ENCODE data around the gene ARL16.

The ARL16 gene

DNA sequence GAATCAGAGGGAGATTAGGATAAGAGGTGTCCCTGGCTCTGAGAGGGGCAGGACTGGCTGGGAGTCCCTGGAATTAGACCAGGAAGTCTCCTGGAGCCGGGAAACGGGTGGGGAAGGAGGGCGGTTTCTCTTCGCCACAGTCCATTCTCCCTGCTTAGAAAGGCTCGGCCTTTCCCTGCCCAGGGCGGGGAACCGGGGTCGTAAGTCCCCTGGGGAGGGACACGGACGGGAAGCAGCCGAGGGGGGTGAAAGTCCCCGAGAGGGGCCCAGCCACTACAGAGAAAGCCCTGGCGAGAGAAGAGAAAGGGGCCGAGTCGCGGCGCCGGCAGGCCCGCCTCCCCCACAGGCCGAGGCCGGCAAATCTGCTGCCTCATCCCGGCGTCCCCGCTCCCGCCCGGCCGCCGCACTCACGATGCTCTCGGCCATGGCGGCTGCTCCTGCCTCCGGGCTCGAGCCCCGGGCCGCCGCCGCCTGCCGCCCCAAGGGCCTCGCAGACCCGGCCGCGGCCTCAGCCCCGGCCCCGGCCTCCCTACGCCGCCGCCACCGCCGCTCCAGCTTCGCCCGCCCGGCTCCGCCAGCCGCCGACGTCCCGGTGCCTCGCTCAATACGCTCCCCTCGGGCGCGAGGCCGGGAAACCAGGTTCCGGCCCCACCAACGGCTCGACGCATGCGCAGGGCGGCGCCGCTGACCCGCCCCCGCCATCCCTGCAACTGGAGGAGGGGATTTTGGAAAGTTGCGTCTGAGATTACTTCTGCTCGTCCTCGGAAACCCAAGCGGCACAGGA is 46.9 kb downstream of the ARL16 start, which contains the start of the genes NPLOC4 and TSPAN10:
NPLOC4 (minus strand) TSS at position 608 of the 784 bp plus-strand sequence; CDS start at position 426, 182 bp downstream.
TSPAN10 (plus strand) TSS at position 692 of the 784 bp plus-strand sequence. CDS start 5,217 bp downstream, outside the sequence.
- no peak for TF ChIP-seq RAD21 (IDR thresholded peaks at IDR 0.05; ENCODE audit: low read depth)
- peak; percentile 45; the same call in 1 of the 2 replicates for TF ChIP-seq NFIC (IDR thresholded peaks at IDR 0.05)
- TF ChIP-seq ZBTB7A (IDR thresholded peaks at IDR 0.05; ENCODE audit: low read depth), result no peak
- peak; percentile 45; the same call in 1 of the 2 replicates for TF ChIP-seq EP300 (IDR thresholded peaks at IDR 0.05; ENCODE audit: borderline replicate concordance)
- peak; percentile 99 for TF ChIP-seq TAF1 (IDR thresholded peaks at IDR 0.05; ENCODE audit: low read depth)
- TF ChIP-seq, protein P1, sequence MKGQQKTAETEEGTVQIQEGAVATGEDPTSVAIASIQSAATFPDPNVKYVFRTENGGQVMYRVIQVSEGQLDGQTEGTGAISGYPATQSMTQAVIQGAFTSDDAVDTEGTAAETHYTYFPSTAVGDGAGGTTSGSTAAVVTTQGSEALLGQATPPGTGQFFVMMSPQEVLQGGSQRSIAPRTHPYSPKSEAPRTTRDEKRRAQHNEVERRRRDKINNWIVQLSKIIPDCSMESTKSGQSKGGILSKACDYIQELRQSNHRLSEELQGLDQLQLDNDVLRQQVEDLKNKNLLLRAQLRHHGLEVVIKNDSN (IDR thresholded peaks at IDR 0.05), result peak; percentile 66
- TF ChIP-seq YY1 (IDR thresholded peaks at IDR 0.05; ENCODE audit: low read depth), result peak; percentile 76; the same call in 1 of the 2 replicates
- TF ChIP-seq CREB1 (IDR thresholded peaks at IDR 0.05; ENCODE audit: low read depth), result peak; percentile 27; the same call in 1 of the 2 replicates
- TF ChIP-seq CEBPB (IDR thresholded peaks at IDR 0.05), result no peak
- TF ChIP-seq, protein P2, sequence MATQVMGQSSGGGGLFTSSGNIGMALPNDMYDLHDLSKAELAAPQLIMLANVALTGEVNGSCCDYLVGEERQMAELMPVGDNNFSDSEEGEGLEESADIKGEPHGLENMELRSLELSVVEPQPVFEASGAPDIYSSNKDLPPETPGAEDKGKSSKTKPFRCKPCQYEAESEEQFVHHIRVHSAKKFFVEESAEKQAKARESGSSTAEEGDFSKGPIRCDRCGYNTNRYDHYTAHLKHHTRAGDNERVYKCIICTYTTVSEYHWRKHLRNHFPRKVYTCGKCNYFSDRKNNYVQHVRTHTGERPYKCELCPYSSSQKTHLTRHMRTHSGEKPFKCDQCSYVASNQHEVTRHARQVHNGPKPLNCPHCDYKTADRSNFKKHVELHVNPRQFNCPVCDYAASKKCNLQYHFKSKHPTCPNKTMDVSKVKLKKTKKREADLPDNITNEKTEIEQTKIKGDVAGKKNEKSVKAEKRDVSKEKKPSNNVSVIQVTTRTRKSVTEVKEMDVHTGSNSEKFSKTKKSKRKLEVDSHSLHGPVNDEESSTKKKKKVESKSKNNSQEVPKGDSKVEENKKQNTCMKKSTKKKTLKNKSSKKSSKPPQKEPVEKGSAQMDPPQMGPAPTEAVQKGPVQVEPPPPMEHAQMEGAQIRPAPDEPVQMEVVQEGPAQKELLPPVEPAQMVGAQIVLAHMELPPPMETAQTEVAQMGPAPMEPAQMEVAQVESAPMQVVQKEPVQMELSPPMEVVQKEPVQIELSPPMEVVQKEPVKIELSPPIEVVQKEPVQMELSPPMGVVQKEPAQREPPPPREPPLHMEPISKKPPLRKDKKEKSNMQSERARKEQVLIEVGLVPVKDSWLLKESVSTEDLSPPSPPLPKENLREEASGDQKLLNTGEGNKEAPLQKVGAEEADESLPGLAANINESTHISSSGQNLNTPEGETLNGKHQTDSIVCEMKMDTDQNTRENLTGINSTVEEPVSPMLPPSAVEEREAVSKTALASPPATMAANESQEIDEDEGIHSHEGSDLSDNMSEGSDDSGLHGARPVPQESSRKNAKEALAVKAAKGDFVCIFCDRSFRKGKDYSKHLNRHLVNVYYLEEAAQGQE (IDR thresholded peaks at IDR 0.05; ENCODE audit: low read depth), result no peak; the same call in 1 of the 2 replicates
- 0 out of 2 replicates have a peak, but pooled peaks have one; percentile 17 for TF ChIP-seq TEAD4 (IDR thresholded peaks at IDR 0.05)
- peak; percentile 76; the same call in 1 of the 2 replicates for TF ChIP-seq TCF12 (IDR thresholded peaks at IDR 0.05; ENCODE audit: low read depth)
- TF ChIP-seq, protein P3, sequence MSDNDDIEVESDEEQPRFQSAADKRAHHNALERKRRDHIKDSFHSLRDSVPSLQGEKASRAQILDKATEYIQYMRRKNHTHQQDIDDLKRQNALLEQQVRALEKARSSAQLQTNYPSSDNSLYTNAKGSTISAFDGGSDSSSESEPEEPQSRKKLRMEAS (IDR thresholded peaks at IDR 0.05), result peak; percentile 65
- no peak for TF ChIP-seq FOXM1 (IDR thresholded peaks at IDR 0.05; ENCODE audit: borderline replicate concordance, low read depth)
- peak; percentile 98 for TF ChIP-seq EGR1 (IDR thresholded peaks at IDR 0.05)

DNA sequence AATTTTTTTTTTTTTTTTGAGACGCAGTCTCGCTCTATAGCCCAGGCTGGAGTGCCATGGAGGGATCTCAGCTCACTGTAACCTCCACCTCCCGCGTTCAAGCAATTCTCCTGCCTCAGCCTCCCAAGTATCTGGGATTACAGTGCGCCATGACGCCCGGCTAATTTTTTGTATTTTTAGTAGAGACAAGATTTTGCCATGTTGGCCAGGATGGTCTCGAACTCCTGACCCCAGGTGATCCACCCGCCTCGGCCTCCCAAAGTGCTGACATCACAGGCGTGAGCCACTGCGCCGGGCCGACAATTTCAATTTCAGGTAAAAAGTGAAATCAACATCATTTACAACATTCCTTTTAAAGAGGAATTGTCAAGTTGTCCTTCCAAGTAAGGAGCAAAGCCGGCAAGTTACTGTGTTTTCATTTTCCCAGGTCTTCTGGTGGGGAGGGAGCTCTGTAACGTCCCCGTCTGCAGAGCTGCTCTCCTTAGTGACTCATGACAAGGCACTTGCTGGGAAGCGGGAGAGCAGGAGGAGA is 47.6 kb downstream of the ARL16 start:
- TF ChIP-seq YY1 (IDR thresholded peaks at IDR 0.05; ENCODE audit: low read depth), result no peak
- TF ChIP-seq EP300 (IDR thresholded peaks at IDR 0.05; ENCODE audit: borderline replicate concordance), result no peak
- TF ChIP-seq, protein P3 (IDR thresholded peaks at IDR 0.05), result no peak
- TF ChIP-seq NFIC (IDR thresholded peaks at IDR 0.05), result no peak
- no peak for TF ChIP-seq TAF1 (IDR thresholded peaks at IDR 0.05; ENCODE audit: low read depth)
- TF ChIP-seq TEAD4 (IDR thresholded peaks at IDR 0.05), result no peak
- TF ChIP-seq, protein P1 (IDR thresholded peaks at IDR 0.05), result no peak
- TF ChIP-seq, protein P2 (IDR thresholded peaks at IDR 0.05; ENCODE audit: low read depth), result no peak
- TF ChIP-seq TCF12 (IDR thresholded peaks at IDR 0.05; ENCODE audit: low read depth), result no peak
- no peak for TF ChIP-seq CEBPB (IDR thresholded peaks at IDR 0.05)
- no peak for TF ChIP-seq RAD21 (IDR thresholded peaks at IDR 0.05; ENCODE audit: low read depth)
- TF ChIP-seq CREB1 (IDR thresholded peaks at IDR 0.05; ENCODE audit: low read depth), result no peak
- TF ChIP-seq EGR1 (IDR thresholded peaks at IDR 0.05), result no peak
- TF ChIP-seq FOXM1 (IDR thresholded peaks at IDR 0.05; ENCODE audit: borderline replicate concordance, low read depth), result no peak
- TF ChIP-seq ZBTB7A (IDR thresholded peaks at IDR 0.05; ENCODE audit: low read depth), result no peak

DNA sequence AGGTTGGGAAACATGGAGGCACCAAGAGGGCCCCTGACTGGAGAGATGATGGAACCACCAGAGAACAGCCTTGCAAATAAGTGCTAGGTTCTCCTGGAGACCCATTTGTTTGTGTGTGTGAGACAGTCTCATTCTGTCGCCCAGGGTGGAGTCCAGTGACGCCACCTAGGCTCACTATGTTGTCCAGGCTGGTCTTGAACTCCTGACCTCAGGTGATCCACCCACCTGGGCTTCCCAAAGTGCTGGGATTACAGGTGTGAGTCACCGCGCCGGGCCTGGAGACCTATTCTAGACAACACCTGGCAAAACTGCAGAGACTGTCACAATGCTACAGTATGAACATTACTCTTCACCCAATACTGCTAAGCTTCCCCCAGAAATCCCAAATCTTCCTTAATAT is 48.2 kb downstream of the ARL16 start:
- TF ChIP-seq, protein P1 (IDR thresholded peaks at IDR 0.05), result no peak
- TF ChIP-seq CEBPB (IDR thresholded peaks at IDR 0.05), result no peak

DNA sequence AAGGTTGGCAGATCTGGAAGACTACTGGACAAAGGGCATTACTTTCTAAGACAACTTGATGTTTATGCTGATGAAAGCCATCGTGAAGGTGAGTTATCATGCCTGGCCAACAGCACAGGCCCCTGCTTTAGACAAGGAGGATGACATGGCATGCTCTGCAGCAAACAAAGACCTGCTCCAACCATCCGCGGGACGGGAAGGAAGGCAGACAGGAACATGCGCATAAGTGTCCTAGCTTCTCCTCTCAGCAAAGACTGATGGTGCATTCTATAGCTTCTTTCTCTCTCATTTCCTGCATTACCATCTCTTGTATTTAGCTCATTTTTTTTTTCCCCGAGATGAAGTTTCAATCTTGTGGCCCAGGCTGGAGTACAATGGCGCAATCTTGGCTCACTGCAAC is 52.1 kb downstream of the ARL16 start:
- TF ChIP-seq EP300 (IDR thresholded peaks at IDR 0.05; ENCODE audit: borderline replicate concordance) (no peak), TEAD4 (IDR thresholded peaks at IDR 0.05) (no peak), ZBTB7A (IDR thresholded peaks at IDR 0.05; ENCODE audit: low read depth) (no peak), TAF1 (IDR thresholded peaks at IDR 0.05; ENCODE audit: low read depth) (no peak)
- TF ChIP-seq, protein P3 (IDR thresholded peaks at IDR 0.05), result no peak
- TF ChIP-seq, protein P2 (IDR thresholded peaks at IDR 0.05; ENCODE audit: low read depth), result no peak
